K562 (cell line): ENCODE measurements around the gene CGREF1. TPM values are rescaled to one million over a fixed set of nuclear protein-coding genes. Genes with fewer than 3 reads are reported as not detected.
A peak's percentile ranks its signal among the peaks of the same experiment; 100 is the strongest.

Source experiments
- CBX1 ChIP-seq: sonication (generic); IDR thresholded peaks from 2 replicates; pipeline ENCODE4 v1.6.1; 2016; ENCODE audit warnings: antibody characterized with exemption, low read depth, mild to moderate bottlenecking
- CCAR2 ChIP-seq: fragments of 200-400 bp; formaldehyde crosslinking; IDR thresholded peaks from 2 replicates; pipeline ENCODE4 v1.6.1; 2017; ENCODE audit warnings: mild to moderate bottlenecking, low read depth, low read length
- CLOCK ChIP-seq: fragments of 250-450 bp; sonication (Bioruptor Pico); IDR thresholded peaks from 2 replicates; pipeline ENCODE4 v1.4.0; 2020; ENCODE audit warnings: mild to moderate bottlenecking, moderate library complexity, borderline replicate concordance
- ELF1 ChIP-seq: fragments of 200-800 bp; sonication (Bioruptor generic); IDR thresholded peaks from 2 replicates; pipeline ENCODE4 v1.6.1; 2016; ENCODE audit warnings: missing genetic modification characterization, missing compliant biosample characterization
- FOXA3 ChIP-seq, 2 experiments: fragments of 450-650 bp in 1 of 2; sonication (generic) in 1 of 2; formaldehyde crosslinking; IDR thresholded peaks in 1 of 2; conservative IDR thresholded peaks in 1 of 2; 2 replicates each; pipeline versions ENCODE4 v1.4.0 to v1.8.0; 2020 to 2022; ENCODE audit warnings: mild to moderate bottlenecking in 2 of 2, missing genetic modification reagents in 1 of 2
- KLF13 ChIP-seq: fragments of 450-650 bp; IDR thresholded peaks from 2 replicates; pipeline ENCODE4 v1.6.1; 2016; ENCODE audit warnings: missing genetic modification characterization, low read depth, mild to moderate bottlenecking, missing compliant biosample characterization, moderate library complexity, borderline replicate concordance
- KLF6 ChIP-seq: fragments of 250-450 bp; sonication (Bioruptor Pico); IDR thresholded peaks from 2 replicates; pipeline ENCODE4 v1.4.0; 2020; ENCODE audit warnings: mild to moderate bottlenecking, moderate library complexity, borderline replicate concordance
- MBD1 ChIP-seq: fragments of 250-450 bp; sonication (Bioruptor Pico); IDR thresholded peaks from 2 replicates; pipeline ENCODE4 v1.8.0; 2022; ENCODE audit warnings: inconsistent platforms
- NCOA6 ChIP-seq: fragments of 450-650 bp; IDR thresholded peaks from 2 replicates; pipeline ENCODE4 v1.6.1; 2017; ENCODE audit warnings: mild to moderate bottlenecking
- NCOR1 ChIP-seq: fragments of 450-650 bp; IDR thresholded peaks from 2 replicates; pipeline ENCODE4 v1.6.1; 2016; ENCODE audit warnings: mild to moderate bottlenecking, moderate library complexity
- NR2C2 ChIP-seq, 2 experiments: fragments of 200-800 bp in 1 of 2; sonication (Bioruptor generic) in 1 of 2; sonication (generic) in 1 of 2; formaldehyde crosslinking in 1 of 2; IDR thresholded peaks; 2 replicates each; pipeline versions ENCODE4 v1.6.1 to v1.8.0; 2016 to 2022; ENCODE audit warnings: mild to moderate bottlenecking in 1 of 2, missing compliant biosample characterization in 1 of 2, missing genetic modification characterization in 1 of 2, missing genetic modification reagents in 1 of 2
- RB1 ChIP-seq: fragments of 450-650 bp; IDR thresholded peaks from 2 replicates; pipeline ENCODE4 v1.6.1; 2017; ENCODE audit warnings: low read depth, mild to moderate bottlenecking
- RNF2 ChIP-seq: sonication (generic); IDR thresholded peaks from 2 replicates; pipeline ENCODE4 v1.6.1; 2016
- SMAD2 ChIP-seq: fragments of 150-350 bp; IDR thresholded peaks from 2 replicates; pipeline ENCODE4 v1.6.1; 2014; ENCODE audit warnings: low read depth, mild to moderate bottlenecking, low read length
- SP1 ChIP-seq: sonication (generic); formaldehyde crosslinking; IDR thresholded peaks from 2 replicates; pipeline ENCODE4 v1.8.1; 2022; ENCODE audit warnings: mild to moderate bottlenecking, missing genetic modification reagents
- SRF ChIP-seq, 2 experiments: fragments of 250-450, 450-650 bp in 1 of 2; sonication (Bioruptor Pico) in 1 of 2; sonication (generic) in 1 of 2; formaldehyde crosslinking; IDR thresholded peaks; 2 replicates each; pipeline versions ENCODE4 v1.5.0 to v1.5.1; 2020 to 2022; ENCODE audit warnings: mild to moderate bottlenecking in 1 of 2, missing genetic modification reagents in 1 of 2
- SRSF9 ChIP-seq: fragments of 200-400 bp; formaldehyde crosslinking; IDR thresholded peaks from 2 replicates; pipeline ENCODE4 v1.6.1; 2017; ENCODE audit warnings: low read depth, low read length, borderline replicate concordance
- SUPT5H ChIP-seq: fragments of 450-650 bp; IDR thresholded peaks from 2 replicates; pipeline ENCODE4 v1.6.1; 2016
- VEZF1 ChIP-seq: fragments of 200-800 bp; sonication (Bioruptor generic); IDR thresholded peaks from 2 replicates; pipeline ENCODE4 v1.6.1; 2017; ENCODE audit warnings: missing genetic modification characterization, missing compliant biosample characterization
- WHSC1 ChIP-seq: IDR thresholded peaks from one replicate; pipeline ENCODE4 v1.6.1; 2012; ENCODE audit warnings: low read length, control low read depth, inconsistent platforms
- ZKSCAN8 ChIP-seq: fragments of 200-800 bp; sonication (Bioruptor generic); IDR thresholded peaks from 2 replicates; pipeline ENCODE4 v1.6.1; 2016; ENCODE audit warnings: missing genetic modification characterization, missing compliant biosample characterization
- ZNF134 ChIP-seq: fragments of 250-450 bp; sonication (Bioruptor Pico); conservative IDR thresholded peaks from 2 replicates; pipeline ENCODE4 v1.4.0; 2020
- ZNF696 ChIP-seq: fragments of 250-450 bp; sonication (Bioruptor Pico); conservative IDR thresholded peaks from 2 replicates; pipeline ENCODE4 v1.4.0; 2020; ENCODE audit warnings: mild to moderate bottlenecking, moderate library complexity
- ZNF764 ChIP-seq: fragments of 250-450 bp; sonication (Bioruptor Pico); IDR thresholded peaks from 2 replicates; pipeline ENCODE4 v1.4.0; 2020; ENCODE audit warnings: low read depth, mild to moderate bottlenecking, moderate library complexity
- polyA plus RNA-seq, 8 experiments: library from polyadenylated mRNA; depleted of rRNA in 4 of 8; stranded (reverse) in 5 of 8; unstranded in 3 of 8; fragments of >200 nt; fragmentation: Nextera tagmentation in 2 of 8; fragmentation: Illumina TruSeq in 1 of 8; extraction: Ambion mirVana in 2 of 8; extraction: Trizol in 1 of 8; gene quantifications; 2 replicates each; pipeline versions ENCODE4 v1.2.1 to v1.2.3, GENCODE V29; 2011 to 2014; ENCODE audit warnings: inconsistent platforms in 1 of 8, missing spikeins in 1 of 8
- total RNA-seq, 7 experiments: library from RNA; depleted of rRNA in 6 of 7; stranded (reverse); fragments of >200 nt in 6 of 7; fragmentation: Illumina TruSeq in 2 of 7; extraction: Trizol in 2 of 7; gene quantifications; 2 replicates each; pipeline versions ENCODE4 v1.2.1 to v1.2.3, GENCODE V29; 2011 to 2021; ENCODE audit warnings: low replicate concordance in 1 of 7

The CGREF1 gene
- total and polyA plus RNA-seq, 9 of the 15 experiments (the other 6 are each of a cell fraction or from before 2014, with no cell fraction given), result 0.07 to 0.50 (median 0.37) TPM

GRCh38 chr2:27092696-27093429 is 26.1 kb downstream of the CGREF1 start (continued):
- no peak for TF ChIP-seq MBD1 (CRISPR knock-in tag)
- TF ChIP-seq SMAD2, result no peak
- TF ChIP-seq SP1 (CRISPR knock-in tag), result no peak
- TF ChIP-seq RNF2, result peak; percentile 95
- no peak for TF ChIP-seq NCOA6
- peak; percentile 85 for TF ChIP-seq NR2C2 (CRISPR knock-in tag; IDR thresholded peaks at IDR 0.05)
- TF ChIP-seq NR2C2 (tag; IDR thresholded peaks at IDR 0.05), result peak; percentile 85
- TF ChIP-seq ELF1 (tag), result no peak
- TF ChIP-seq SUPT5H, result no peak
- no peak for TF ChIP-seq CCAR2
- no peak; the same call in none of the 2 replicates for TF ChIP-seq NCOR1
- no peak for TF ChIP-seq RB1
- TF ChIP-seq WHSC1, result no peak
- TF ChIP-seq ZNF134 (CRISPR knock-in tag), result no peak
- TF ChIP-seq KLF6, result peak; percentile 46
- no peak; the same call in 1 of the 2 replicates for TF ChIP-seq ZKSCAN8 (CRISPR knock-in tag)
- TF ChIP-seq CLOCK (CRISPR knock-in tag), result no peak
- no peak for TF ChIP-seq KLF13 (tag)
- TF ChIP-seq SRF (CRISPR knock-in tag; IDR thresholded peaks at IDR 0.05), result no peak
- no peak for TF ChIP-seq CBX1
- TF ChIP-seq VEZF1 (CRISPR knock-in tag), result peak; percentile 39; the same call in 1 of the 2 replicates
- no peak for TF ChIP-seq FOXA3 (CRISPR knock-in tag; conservative IDR thresholded peaks at IDR 0.05 in 1 of 2, IDR thresholded peaks at IDR 0.05 in 1 of 2)
- no peak for TF ChIP-seq ZNF696
- no peak for TF ChIP-seq ZNF764
- no peak for TF ChIP-seq SRSF9
